Activated gamma-delta T cell treated with Interleukin-2 at 50 U/mL for 16 hours (primary cell): Measurements from ENCODE around the gene RBM46.

Source experiments
- DNase-seq: peaks from one replicate; pipeline ENCODE4 v3.0.0-alpha.2; 2020

RBM46 gene, protein sequence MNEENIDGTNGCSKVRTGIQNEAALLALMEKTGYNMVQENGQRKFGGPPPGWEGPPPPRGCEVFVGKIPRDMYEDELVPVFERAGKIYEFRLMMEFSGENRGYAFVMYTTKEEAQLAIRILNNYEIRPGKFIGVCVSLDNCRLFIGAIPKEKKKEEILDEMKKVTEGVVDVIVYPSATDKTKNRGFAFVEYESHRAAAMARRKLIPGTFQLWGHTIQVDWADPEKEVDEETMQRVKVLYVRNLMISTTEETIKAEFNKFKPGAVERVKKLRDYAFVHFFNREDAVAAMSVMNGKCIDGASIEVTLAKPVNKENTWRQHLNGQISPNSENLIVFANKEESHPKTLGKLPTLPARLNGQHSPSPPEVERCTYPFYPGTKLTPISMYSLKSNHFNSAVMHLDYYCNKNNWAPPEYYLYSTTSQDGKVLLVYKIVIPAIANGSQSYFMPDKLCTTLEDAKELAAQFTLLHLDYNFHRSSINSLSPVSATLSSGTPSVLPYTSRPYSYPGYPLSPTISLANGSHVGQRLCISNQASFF

GRCh38 chr4:154781126-154781982 lies at the start of gene RBM46:
Gene RBM46, plus strand, starts transcription at chr4:154781272. Its CDS starts 15,481 bp downstream, at chr4:154796753.
- DNase-seq = no peak

- no peak for DNase-seq
Measured at GRCh38 chr4:154731756-154732155, 49.3 kb upstream of the RBM46 start.

DNA sequence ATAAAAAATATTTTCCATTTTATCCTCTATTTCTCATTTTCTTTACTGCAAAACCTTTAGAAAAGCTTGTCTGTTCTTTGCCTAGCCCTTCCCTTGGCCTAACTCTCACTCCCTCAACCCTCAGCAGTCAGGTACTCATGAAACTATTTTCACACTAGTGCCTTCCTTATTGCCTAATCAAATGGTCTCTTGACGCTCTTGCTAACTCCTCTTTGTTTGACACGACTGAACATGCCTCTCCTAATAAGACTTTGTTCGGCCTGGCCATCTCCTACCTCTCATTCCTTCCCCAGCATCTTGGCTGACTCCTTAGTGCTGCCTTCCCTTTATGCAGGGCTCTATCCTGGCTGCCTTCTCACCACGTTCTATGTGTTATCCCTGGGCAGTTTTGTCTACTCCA lies 48.4 kb upstream of the RBM46 start:
- DNase-seq = no peak

DNA sequence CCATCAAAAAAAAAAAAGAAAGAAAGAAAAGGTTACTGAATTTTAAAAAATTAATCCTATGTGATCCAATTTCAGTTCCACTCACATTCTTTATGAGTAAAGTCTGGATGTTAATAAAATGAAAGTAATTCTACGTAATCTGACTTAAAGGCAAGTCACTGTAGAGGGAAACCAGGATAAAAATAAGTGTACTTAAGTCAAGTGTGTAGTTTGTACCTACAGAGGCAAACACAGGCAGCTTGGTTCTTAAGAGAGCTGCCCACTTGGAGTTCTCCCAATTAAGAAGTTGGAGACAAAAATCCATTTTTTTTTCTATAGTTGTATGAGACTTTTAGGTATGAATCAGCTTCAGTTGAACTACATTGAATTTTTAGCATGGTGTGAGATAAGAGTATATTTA lies 44.3 kb upstream of the RBM46 start:
- no peak for DNase-seq

GRCh38 chr4:154738426-154738825 lies 42.6 kb upstream of the RBM46 start:
- no peak for DNase-seq

GRCh38 chr4:154739111-154739510 lies 42.0 kb upstream of the RBM46 start:
- no peak for DNase-seq

- DNase-seq = no peak
Measured at GRCh38 chr4:154740462-154740861, 40.6 kb upstream of the RBM46 start.

DNA sequence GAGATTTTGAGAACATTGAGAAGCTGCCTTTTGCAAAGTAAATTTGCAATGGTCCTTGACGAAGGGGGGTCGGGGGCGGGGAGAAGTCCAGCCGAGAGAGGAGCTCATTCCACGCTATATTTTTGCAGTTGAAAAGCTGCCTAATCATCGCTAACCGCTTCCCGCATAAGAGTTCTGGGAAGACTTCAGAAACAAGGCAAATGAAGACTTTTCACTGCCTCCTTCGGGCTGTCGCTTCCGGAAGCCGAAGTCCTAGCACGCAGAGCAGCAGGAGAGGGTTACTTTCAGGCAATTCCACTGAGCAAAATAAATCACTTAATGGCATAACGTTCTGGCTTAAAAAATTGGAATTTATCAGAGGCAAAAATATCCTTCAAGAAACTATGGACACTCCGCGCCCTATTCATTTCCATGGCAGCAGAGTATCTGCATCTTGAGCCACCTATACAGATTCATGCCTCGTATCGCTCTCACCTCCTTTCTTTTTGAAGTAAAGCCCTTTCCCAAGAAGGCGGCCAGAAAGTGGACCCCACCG lies 39.9 kb upstream of the RBM46 start:
- DNase-seq = no peak

DNA sequence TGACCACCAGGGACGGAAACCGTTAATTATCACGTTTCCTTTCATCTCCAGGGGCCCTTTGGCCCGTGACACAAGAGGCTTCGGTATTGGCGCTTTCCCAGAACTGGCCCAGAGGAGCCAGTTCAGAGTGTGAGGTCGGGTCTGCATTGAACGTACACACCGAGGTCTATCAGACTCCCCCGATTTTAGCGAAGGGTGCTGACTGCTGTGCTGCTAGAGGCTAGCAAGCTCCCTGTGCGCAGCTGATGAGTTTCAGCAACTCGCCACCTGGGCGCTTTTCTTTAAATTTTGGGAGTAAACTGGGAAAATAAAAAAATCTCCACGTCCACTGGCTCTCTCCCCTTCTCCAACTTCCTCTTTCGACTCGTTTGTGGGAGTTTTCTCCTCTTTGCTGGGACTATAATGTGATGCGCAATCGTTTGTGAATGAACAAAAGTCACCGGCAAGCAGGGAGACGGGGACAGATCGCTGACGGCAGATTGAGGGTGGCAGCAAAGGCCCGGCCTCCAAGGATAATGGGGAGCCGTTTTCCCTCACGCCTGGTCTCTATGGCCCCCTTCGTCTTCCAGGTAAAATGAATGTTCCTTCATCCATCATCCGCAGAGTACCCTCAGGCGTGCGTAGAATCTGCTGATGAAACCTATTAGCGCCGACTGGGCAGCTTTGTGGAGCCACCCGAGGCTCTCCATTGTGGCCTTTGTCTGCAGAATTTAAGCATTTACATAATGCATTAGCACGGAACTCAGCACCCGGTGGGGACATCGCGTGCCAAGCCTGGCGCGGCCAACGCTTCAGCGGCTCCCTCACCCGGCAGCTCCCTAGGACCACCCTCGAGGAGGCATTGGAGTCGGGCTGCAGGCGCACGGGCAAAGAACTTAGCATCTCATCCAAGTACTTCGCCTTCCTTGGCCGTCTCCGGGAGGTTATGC lies 38.9 kb upstream of the RBM46 start:
- DNase-seq = no peak

DNA sequence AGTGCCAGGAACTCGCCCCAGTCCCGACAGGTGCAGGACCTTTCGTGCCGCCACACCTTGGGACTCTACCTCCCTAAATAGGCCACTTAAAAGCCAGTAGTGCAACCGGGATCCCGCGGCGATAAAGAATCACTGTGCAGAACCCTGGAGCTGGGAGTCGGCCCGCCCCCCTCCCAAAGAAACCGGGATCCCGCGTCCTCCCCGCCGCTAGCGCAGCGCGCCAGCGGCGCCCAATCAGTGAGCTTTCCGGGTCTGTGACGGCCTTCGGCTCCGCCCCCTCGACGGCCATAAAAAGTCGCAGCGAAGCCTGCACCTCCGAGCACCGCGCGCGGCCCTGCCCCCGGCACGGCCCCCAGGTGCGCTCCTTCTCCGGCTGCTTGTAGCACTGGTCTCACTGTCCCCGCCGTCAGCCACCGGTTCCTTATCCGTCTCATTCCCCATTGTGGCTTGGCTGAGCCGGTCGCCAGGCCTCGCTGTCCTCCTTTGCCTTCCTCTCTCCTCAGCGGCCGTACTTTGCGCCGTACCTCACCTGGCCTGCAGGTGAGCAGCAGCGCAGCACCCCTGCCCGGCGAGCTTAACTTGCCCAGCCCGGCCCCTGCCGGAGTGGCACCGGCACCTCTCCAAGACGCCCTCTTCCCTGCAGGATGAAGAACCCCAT lies 37.3 kb upstream of the RBM46 start, which contains the start of gene LRAT:
Gene LRAT (plus strand): TSS at position 318 of the 658 bp plus-strand sequence. CDS start 327 bp downstream, at position 645.
- DNase-seq = no peak

GRCh38 chr4:154744341-154744926 lies 36.6 kb upstream of the RBM46 start:
- no peak for DNase-seq

DNA sequence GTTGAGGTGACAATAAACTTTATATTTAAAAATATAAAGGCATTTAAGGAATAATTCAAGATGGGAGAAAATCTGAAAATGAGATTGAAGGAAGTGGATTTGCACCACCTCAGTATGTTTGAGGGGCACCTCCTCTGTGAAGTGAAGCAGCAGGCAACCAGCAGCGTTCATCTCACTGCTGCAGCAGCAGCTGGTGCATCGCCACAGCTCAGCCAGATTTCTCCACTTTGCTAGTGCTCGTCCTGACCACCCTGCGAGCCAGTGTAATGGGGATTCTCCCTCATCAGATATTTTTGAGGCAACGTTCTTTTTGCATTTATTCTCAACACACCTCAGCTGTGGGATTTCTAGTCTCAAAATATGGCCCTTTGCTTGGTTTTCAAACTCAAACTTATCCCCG lies 23.4 kb upstream of the RBM46 start:
- no peak for DNase-seq

DNA sequence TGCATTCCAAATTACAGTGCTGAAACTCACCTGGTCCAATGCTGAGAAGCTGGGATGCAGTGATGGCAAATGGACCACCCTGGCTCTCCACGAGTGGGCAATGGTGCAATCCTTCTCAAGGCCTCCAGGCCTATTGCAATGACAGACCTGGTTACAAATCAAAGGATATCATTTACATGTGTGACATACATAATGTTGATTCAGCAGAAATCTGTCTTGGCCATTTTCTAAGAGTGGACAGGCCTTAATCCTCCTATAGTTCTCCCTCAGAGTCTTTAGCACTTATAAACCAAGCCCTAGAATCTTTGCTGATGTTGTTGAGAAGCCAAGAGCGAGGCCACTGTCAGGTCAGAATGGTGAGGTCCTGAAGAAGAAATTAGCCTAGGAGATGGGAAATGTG lies 20.2 kb upstream of the RBM46 start:
- no peak for DNase-seq

DNA sequence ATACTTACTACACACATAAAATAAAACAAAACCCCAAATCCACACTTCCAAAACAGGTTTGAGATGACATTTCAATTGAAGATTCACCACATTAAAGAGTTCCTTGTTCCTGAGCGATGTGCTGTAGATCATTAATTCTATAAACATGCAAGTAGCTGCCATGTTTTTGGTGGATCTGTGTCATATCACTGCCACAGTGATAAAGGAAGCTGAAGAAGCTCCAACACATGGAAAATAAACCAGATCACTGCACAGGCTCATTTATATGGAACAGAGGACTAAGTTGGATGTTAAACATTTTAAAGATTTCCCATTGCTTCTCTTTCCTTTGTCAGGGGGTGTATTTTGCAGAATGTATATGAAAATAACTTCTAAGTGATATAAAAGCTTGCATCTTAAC lies 2.8 kb upstream of the RBM46 start:
- DNase-seq = no peak

DNA sequence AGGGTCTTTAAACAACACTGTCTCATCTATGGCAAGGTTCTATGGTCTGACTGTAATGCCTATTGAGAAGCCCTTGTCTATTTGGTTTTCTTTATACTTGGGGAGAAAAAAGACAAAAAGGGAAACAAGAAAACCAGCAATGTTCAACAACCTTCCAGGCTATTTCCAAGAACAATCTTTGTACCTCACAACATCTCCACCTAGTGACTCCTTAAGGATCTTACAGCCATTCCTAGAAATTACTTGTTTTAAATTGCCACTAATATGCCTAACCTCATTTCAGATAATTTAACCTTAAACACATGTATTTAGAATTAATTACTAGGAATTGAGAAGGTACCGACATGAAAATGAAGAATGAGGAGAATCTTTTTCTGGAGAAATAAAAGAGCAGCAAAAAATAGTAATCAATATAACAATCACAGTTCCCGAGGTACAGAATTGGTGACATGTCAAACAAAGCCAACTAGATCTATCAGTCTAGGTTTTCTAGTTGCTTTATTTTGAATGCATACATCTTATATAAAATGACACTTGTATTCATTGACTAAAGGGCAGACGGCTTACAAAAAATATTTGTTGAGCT lies 1.6 kb upstream of the RBM46 start:
- no peak for DNase-seq

GRCh38 chr4:154781983-154782293 lies 866 bp downstream of the RBM46 start:
- no peak for DNase-seq

DNA sequence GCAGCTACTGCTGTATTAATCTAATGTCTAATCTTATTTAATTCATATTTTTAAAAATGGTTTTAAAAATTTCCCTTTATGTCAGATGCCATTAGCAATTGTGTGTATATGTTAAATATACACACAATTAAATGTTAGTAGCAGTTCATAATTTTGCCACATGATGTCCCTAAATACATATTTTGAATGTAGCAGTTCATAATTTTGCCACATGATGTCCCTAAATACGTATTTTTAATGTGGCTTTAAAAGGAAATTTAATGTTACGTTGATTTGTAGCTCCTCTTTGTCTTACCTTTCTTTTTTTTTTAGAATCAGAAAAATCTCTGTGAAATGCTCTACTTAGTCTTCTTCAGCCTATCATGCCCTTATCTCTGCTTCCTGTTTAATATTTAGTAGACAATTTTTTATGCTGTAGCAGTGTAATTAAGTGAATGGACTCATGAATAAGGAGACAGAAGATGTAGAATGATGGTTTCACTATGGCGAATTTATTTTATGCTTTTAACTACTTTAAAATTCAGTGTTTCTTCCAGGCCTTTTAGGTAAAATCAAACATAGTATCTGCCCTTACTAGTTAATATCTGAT lies 26.1 kb downstream of the RBM46 start:
- DNase-seq = no peak

DNA sequence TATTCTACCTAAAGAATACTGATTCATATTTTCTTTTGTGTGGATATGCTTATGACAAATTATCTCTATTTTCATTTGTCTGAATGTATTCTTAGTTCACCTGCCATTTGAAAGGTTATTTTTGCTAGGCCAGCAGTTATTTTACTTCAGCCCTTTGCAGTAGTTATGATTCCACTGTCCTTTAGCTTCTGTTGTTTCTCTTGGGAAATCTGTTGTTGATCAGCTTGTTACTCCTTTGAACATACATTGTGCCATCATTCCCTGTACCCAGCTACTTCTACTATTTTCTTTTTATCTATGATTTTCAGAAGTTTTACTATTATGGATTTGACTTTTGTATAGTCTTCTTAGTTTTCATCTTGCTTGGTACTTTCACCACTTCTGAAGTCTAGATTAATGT lies 37.2 kb downstream of the RBM46 start:
- no peak for DNase-seq

GRCh38 chr4:154822775-154823174 lies 41.7 kb downstream of the RBM46 start:
- DNase-seq = no peak

DNA sequence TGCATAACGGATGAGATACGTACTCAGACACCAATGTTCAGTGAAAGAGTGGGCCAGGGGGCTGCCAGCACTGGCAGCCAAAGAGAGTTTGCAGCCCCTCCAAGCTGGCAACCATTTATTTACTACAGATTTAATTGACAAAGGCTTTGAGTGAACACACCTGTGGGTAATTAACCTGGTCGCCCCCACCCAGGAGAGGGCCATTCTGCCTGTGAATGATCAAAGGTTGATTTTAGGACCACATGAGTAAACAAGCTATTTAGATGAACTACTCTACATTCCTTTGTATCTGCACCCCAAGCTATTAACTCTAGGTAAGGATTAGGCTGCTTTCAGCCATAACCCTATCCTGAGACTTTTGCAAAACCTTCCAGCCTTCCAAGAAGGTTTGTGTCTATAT lies 55.0 kb downstream of the RBM46 start:
- DNase-seq = no peak

DNA sequence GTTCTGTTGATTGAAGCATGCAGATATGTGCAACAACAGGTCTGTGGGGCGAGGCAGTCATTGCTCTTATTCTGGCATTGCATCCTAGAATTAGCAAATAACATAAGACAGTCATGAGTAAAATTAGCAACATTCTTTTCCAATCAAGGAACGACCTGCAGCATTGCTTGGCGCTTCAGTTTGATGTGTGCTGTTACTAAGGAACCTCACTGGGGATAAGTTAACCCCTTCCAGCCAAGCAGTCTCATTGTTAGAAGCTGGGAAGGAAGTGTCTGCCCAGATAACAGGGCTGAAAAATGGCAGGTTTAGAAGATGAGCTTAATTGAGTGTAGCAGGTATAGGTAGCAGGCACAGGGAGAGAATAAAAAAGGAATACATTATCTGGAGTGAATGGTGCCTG lies 55.4 kb downstream of the RBM46 start:
- no peak for DNase-seq
